ENCODE data around the gene TSPAN18.
A peak's percentile ranks its signal among the peaks of the same experiment; 100 is the strongest.

The TSPAN18 gene

DNA sequence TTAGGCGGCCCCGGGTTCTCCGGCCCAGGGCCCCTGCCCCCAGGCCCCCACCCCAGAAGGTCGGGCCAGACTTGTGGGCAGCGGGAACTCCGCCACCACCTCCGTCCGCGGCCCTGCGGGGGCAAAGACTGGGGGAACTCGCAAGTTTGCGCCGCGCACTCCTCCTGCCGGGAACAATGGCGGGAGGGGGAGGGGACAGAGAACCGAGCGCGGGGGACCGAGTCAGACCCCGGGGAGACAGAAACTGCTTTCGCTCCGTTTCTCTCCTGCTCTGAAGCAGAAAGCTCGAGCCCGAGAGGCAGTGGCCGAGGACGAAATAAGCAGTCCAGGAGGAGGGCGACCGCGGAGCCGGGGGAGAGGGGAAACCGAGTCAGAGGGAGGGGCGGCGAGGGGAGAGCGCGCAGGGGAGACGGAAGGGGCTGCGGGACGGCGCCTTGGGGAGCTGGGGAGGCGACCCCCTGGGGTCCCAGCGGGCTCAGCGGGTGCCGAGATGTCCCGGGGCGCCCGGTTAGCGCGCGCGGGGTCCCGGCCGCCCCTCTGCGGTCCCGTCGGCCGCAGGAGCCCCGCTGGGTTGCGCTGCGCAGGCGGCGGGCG lies 223.4 kb downstream of the TSPAN18 start:
- DNase-seq, result peak in 1 of 2 experiments; percentile 21

DNA sequence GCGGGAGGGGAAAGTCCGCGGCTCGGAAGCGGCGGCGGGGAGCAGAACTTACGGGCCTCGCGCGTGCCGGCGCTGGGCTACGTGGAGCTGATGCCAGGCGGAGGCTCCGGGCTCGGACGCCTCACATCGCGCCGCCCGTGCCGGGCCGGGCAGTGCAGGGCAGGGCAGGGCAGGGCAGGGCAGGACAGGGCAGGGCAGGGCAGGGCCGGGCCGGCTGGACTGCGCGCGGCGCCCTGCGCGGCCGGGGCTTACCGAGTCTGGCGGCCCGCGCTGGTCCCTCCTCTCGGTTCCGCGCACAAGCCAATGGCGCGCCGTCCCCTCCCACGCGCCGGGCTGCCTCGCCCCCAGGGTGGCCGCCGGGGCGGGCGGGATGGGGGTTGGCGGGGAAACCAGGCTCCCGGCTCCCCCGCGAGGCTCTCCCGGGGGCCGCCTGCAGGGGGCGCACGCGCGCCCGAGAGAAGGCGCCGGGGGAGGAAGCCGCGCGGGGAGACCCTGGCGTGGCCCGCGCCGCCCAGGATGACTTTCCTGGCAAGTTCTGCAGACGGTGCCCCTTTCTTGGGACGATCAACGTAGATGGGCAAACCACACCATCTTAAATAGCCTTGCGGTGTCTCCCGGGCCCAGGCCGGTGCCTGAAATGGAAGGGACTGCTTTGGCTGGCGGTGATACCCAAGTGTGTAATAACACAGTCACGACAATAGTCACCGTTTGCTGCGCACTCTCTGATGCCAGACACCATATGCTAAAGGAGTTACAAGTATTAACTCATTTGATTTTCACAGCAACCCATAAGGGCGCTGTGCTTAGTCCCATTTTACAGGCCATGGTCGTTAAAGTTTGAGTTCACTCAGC lies 224.1 kb downstream of the TSPAN18 start, which contains the start of gene TP53I11:
Gene TP53I11 (minus strand): TSS at position 259 of the 852 bp plus-strand sequence. CDS start 12,548 bp downstream, outside the sequence.
- DNase-seq, result peak; percentile 56 to 72

DNA sequence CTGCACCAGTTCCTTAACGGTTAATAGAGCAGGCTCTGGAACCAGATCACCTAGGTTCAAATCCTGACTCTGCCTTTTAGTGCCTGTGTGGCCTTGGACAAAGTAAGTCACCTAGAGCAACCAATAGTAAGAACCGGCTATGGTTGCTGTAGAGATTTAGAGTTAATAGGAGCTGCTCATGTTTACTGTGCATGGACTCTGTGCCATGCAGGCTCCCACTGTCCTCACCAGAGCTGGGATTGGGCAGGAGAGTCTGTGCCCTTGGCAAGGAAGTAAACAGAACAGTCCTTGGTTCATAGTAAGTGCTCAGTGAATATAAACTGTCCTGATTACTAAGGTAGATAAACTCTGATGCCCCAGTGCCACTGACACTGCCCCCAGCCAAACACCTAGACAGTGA lies 225.3 kb downstream of the TSPAN18 start:
- no peak for DNase-seq

DNA sequence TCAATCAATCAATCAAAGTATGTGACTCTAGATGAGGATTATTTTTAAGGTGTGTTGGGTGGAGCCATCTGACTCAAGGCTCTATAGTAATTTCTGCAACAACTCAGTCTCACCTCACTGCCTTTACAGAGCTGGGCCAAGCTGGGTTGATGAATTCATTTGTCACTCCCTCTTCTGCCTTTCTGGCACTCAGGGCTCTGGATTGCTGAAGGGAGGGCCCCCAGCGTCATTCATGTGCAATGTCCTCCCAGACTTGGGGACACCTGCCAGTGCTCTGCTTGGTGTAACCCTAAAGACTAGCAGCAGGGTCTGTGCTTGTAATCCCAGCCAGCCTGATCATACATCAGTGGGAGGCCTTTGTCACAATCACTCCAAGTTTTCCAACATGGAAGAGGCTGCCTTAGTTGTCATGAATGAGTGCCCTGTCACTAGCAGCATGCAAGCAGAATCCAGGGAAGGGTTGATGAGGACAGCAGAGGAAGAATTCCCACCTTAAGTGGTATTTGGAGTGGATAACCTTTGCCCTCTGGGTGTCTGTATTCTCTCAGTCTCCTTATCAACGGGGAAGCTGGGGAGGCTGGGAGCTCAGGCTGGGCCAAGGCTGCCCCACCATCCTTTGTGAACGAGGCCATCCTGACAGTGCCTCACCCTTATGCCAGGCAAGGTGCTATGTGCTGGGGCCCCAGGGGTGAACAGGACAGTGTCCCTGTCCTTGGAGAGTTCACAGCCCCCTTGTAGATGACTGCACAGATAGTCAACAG lies 225.9 kb downstream of the TSPAN18 start:
- DNase-seq, result no peak

DNA sequence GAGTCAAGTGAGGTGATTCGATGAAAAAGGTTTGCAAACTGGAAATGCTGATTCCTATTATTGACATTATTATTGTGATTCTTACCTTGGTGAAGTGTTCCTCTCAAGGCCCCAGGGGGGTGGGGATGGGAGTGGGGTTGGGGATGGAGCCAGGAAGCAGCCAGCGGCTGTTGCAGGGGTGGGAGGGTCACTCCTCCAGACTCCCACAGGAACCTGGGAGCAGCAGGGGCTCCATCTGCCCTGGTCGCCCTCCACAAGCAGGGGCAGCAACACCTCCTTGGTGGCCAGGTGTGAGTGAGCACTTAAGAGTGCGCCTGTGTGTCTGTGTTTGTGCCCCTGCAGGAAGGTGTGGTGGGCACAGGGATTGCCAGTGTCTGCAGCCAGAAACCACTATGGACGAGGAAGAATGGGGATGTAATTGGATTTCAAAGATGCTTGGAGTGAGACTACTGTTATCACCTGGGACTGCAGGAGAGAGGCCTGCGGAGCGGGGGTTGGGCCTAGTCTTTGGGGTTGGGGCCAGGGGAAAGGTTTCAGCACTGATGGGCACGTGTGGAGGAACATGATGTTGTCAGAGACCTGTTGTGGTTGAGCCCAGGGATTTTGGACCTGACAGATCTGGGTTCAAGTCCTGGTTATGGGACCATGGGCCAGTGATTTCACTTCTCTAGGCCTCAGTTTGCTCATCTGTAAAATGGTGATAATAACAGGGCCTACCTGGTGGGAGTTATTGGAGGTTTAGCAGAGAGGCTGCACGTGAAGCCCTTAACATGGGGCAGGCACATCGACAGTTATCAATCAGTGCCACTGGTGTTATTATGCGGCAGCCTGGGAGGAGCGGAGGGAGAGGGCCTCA lies 227.5 kb downstream of the TSPAN18 start:
- DNase-seq, result no peak

DNA sequence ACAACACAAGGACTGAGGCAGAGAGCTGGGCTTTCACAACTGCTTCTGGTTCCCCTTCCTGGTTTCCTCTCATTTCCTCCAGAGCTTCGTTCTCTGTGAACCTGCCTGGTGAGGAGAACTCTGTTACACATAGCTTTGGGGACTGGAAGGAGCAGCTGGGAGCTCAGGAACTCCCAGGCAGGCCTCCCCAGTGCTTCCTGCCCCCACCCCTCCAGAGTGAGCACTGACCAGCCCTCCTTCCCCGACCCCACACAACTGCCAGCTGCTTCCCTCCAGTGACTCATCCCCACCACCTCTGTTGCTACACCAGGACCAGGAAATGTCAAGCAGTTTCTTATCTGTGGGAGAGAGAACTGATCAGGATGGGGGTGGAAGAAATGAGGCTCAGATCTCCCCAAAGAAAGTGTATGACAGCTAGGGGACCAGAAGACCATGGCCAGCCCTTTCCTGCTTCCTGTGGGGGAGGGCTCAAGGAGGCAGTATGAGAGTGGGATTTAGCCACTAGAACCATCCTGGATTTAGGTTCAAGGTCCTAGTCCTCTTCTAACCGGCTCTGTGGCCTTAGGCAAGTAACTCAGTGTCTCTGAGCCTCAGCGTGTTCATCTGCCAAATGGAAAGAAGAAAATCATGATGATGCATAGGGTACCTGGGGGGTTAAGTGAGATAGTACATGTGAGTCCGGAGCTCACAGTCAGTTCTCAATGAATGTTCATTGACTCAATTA lies 228.4 kb downstream of the TSPAN18 start:
- DNase-seq, result no peak

DNA sequence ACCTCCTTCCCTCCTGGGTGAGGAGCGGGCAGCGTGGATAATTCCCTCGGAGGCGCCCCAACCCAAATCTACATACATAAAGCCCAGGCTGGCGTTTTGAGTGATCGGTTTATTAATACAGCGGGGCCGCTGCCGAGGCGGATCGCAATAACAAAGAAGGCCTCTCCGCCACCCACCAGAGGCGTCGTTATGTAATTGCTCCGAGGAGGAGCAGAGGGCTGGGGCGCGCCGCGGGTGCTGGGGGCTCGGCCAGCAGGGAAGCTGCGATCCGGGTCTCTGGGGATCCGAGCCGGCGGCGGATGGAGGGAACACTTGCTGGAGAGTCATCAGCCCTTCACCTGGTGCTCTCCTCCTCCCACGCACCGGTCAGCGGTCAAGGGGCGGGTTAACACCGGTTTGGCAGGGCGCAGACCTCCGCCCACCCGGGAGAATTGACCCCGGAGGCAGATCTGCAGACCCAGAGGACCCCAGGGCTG lies 230.3 kb downstream of the TSPAN18 start:
- no peak for DNase-seq

DNA sequence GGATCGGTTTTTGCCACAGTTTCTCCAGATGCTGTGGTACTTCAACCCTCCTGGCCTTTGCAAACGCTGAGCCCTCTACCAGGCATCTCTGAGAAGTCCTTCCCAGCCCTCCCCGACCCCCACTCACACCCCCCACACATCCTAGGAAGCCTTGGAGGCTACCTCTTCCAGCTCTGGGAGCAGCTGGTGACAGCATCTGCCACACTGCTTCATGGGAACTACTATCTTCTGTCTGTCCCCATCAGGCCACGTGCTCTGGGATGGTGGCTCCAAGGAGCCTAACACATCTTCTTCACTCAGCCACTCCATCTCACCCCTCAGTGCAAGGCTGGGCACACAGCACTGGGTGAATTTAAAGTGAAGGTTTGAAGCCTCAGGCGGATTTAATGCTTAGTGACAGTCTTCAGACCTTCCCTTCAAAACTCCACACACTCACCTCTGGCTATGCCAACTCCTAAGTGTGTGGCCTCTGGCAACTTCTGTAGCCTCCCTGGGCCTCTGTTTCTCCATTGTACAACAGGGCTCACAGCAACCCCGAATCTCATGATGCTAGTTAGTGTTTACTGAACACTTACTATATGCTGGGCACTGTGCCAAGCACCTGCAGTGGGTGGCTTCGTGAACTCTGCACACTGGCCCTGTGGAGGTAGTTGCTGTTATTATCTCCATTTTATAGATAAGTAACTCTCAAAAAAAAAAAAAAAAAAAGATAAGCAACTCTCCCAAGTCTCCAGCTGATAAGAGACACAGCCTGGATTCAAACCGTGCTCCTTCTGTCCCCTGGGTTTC lies 231.2 kb downstream of the TSPAN18 start:
- no peak for DNase-seq

DNA sequence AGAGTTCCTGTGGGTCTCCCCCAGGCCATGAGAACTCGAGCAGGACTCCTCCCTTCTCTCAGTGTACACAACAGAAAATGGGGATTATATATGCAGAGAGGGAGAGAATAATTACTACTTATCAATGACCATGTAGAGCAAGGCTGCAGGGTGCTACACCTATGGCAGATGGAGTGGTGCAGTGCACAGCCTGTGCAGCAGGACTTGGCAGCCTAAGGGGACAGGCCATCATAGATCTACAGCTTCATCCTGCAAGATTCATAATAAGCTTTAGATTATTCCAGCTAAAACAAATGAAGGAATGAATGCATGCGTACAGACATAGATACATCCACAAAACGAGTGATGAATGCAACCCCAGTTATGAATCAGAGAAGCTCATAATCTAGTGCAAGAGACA lies 232.3 kb downstream of the TSPAN18 start:
- no peak for DNase-seq

DNA sequence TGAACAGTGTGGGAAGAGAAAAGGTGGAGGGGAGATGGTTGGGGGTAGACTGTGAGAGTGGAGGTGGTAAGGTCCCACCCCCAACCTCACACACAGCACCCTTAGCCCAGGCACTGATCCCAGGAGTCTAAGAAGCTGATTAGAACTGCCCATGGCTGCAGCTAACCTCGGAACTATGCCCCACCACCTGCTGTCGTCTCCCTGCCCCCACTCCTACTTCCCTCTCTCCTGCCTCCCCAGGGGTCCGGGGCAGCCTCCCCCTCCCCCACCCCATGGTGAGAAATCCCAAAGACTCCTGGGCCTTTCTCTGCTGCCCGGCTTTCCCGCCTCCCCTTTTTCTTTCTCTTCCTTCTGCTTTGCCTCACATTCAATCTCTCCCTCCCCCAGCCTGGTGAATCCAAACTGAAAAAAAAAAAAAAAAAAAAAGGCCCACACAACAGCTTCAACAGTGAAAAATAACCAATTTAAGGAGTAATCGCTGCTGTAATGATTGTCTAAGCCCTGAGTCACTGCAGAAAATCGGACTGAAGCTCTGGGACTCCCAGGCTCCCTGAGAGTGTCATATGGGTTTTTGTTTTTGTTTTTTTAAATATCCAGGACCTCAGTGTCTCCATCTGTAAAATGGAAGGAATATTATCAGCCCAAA lies 233.6 kb downstream of the TSPAN18 start:
- DNase-seq, result no peak

DNA sequence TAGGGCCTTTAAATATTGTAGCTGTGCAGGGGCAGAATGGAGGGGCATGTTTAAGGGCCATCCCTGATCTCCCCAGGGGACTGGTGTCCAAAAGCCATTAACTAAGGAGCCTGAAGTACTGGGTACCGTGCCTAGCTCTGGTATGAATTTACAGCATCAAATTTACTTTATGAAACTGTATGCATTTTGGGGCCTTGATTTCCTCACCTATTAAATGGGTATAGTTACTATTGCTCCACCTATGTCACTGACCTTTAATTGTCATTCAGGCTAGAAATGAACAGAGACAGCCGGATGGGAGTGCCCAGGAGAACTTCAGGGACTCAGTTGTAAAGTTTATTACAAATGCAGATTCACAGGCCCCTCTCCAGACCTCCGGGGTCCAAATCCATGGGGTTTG lies 235.7 kb downstream of the TSPAN18 start:
- no peak for DNase-seq

DNA sequence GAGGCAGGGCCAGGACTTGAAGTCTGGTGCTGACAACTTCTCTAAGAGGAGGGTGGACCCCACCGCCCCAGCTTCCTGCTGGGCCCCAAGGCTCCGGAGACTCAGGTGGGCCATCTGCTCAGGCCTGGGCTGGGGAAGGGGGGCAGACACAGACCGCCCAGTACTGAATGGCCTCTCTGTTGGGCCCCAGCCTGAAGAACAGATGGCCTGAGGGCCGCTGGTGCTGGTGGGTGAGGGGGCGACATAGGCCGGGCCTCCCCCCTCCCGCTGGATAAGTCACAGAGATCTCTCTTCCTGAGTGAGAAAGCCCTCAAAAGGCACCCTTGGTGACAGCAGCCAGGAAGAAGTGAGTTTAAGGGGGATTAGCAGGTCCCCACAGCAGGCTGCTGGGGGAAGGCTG lies 236.4 kb downstream of the TSPAN18 start:
- DNase-seq, result no peak

DNA sequence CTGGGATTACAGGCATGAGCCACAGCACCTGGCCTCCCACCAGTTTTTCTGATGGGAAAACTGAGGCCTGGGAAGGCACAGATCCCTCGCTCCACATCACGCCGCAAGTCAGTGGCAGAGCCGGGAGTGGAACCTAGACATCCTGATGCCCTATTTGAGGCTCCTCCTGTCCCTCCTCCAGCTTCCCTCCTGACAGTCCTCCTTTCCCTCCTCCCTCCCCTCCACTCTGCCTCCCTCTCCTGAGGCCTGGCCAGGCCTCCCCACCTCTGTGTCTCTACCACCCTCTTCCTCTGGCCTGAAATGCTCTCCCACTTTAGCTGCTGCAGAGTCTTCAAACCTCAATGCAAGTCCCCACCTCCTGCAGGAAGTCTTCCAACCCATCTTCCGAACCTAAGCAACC lies 237.2 kb downstream of the TSPAN18 start:
- no peak for DNase-seq

DNA sequence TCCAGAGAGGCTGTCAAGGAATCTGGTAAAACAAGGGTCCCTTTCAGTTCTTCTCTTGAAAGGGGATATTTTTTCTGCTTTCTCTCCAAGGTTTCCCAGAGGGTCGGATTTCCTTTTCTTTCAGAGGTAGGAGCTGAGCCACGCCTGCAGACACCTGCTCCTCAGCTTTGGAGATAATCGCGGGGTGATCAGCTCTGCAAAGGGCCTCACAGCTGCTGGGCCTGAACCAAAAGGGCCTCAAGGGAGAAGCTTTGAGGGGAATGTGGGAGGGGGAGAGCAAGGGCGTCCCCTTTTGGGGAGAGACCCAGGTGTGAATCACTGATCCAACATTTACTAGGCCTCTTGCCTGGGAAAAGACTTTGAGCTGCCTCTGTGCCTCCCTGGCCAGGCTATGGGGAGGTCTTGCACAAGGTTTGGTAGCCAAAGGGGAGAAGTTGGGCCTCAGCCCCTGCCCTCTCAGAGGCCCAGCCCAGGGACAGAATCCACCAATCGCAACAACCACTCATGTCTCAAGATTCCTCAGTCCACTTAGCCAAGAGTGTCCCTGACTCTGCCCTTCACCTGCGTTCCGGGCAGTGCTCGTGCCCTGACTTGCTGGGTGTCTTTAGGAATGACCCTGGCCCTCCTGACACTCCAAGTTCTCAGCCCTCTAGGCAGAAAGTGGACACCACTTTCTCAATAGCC lies 237.9 kb downstream of the TSPAN18 start:
- no peak for DNase-seq

DNA sequence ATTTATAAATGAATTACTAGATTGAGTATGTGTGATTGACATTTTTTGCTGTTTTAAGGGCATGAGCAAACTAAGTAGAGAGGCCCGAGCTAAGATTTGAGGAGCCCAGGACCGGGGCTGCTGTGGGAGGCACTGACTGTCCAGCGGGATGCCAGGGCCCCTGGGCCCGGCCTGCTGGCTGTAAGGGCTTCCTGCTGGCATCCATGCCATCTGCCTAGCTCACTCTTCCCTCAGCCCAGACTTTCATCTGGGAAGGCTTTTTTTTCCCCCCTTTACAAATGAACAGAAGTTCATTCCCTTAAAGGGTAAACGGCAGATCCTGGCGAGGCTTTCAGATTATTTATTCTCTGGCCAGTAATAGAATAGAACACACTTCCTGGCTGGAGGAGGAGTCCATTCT lies 239.9 kb downstream of the TSPAN18 start:
- no peak for DNase-seq

DNA sequence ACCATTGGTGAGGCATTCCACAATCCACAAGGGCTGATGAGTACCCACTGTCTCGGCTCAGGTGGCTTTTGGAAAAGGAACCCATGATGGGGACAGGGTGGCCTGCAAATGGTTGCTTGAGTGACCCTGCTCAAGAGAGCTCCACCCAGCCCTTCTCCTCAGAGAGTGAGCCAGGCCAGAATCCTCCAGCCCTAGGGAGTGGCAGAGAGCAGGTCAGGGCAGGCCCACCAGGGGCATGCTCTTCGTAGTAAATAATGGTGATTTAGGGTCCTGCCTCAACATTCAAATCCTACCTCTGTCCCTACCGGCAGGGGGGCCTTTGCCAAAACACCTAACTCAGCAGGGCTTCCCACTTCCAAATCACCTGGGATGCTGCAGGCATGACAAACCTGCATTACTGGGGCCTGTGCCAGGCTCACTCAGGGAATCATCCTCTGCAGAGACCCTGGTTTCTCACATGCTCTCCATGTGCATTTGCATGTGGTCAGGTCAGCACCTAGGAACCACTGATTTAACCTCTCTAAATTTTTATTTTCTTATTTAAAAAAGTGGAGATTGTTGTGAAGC lies 241.3 kb downstream of the TSPAN18 start:
- DNase-seq, result no peak

DNA sequence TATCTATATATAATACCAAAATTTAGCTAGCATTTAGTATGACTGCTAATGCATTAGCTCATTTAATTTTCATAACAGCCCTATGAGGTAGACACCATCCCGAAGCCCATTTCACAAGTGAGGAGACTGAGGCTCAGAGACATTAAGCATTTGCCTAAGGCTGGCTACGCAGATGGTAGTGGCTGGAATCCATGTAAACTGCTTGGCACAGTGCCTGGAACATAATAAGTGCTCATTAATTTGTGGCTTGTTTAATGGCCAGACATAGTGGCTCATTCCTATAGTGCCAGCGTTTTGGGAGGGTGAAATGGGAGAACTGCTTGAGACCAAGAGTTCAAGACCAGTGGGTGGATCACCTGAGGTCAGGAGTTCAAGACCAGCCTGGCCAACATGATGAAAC lies 241.7 kb downstream of the TSPAN18 start:
- DNase-seq, result no peak

DNA sequence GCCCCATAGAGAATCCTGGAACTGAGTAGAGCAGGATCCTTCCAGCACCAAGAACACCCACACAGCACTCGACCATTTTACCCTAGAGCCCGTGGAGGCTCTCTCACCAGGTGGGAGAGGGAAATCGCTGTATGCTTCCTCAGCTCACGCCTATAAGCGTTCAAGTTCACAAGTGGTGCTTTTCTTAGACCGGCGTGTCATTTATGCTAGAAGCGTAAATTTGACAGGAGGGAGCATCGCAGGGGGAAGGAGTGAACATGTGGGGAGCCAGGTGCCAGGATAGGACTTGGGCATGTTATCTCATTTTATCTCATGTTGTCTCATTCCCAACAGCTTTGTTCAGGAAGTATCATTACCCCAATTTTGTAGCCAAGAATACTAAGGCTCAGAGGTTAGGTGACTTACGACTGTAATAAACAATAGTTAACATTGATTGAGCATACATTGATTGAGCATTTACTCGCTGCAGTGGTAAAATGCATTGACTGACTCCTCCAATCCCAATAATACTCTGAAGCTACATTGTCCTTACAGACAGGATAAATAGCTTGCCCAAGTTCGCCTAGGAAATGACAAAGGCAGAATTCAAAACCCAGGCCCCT lies 243.0 kb downstream of the TSPAN18 start:
- no peak for DNase-seq

DNA sequence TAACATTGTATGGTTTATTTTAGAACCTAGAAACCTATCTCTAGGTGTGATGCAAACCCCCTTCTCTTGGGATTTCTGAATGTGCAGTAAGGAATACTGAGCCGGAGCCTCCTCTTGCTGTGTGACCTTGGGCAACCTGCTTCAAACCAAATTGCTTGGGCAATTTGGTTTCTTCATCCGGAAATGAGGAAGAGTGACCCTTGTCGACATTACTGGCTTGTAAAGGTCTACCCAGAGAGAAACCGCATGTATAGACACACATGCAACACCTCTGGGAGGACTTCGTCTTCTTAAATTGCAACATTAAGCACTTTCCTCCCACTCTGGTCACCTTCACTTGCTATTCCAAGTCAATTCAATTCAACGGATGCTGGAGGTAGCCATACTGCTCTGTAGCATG lies 243.5 kb downstream of the TSPAN18 start:
- DNase-seq, result no peak
